Measurements from ENCODE around the gene B4GALNT1. TPM values are rescaled to one million over a fixed set of nuclear protein-coding genes. Genes with fewer than 3 reads are reported as not detected.
"Not testable (repeated sequence)": the region's sequence is repeated elsewhere in the genome, so short reads cannot be mapped to it uniquely, and the experiment has no call there.

The B4GALNT1 gene
- total RNA-seq, 1 donor from 2014 or later = 18.6 TPM

DNA sequence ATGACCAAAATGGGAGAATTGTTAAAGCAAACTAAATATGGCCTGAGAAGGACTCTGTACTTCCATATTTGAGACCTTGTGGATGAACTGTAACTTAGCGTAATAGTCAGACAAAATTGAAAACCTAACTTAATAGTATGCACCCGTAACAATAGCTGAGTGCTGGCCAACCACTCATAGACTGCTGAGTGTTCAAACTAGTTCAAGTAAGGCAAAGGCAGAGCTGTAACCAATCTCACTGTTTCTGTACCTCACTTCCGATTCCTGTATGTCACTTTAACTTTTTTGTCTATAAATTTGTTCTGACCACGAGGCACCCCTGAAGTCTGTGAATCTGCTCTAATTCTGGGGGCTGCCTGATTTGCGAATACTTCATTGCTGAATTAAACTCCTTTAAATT lies 33.9 kb upstream of the B4GALNT1 start:
- DNase-seq (ENCODE audit: low read depth, low spot score) = no peak
- H3K36me3 Mint-ChIP-seq (ENCODE audit: low read depth) = peaks cover 4% of the 10 kb centered on the region
- H3K27me3 Mint-ChIP-seq (ENCODE audit: low read depth) = peaks cover 18% of the 10 kb centered on the region
- H3K27ac Mint-ChIP-seq (ENCODE audit: unreplicated experiment) = no peak overlapping the region
- H3K4me1 Mint-ChIP-seq = no peaks in the 10 kb centered on the region
- TF ChIP-seq, protein P1, sequence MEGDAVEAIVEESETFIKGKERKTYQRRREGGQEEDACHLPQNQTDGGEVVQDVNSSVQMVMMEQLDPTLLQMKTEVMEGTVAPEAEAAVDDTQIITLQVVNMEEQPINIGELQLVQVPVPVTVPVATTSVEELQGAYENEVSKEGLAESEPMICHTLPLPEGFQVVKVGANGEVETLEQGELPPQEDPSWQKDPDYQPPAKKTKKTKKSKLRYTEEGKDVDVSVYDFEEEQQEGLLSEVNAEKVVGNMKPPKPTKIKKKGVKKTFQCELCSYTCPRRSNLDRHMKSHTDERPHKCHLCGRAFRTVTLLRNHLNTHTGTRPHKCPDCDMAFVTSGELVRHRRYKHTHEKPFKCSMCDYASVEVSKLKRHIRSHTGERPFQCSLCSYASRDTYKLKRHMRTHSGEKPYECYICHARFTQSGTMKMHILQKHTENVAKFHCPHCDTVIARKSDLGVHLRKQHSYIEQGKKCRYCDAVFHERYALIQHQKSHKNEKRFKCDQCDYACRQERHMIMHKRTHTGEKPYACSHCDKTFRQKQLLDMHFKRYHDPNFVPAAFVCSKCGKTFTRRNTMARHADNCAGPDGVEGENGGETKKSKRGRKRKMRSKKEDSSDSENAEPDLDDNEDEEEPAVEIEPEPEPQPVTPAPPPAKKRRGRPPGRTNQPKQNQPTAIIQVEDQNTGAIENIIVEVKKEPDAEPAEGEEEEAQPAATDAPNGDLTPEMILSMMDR (conservative IDR thresholded peaks at IDR 0.05) = no peak
- H3K4me3 Mint-ChIP-seq = no peak overlapping the region
- H3K9me3 Mint-ChIP-seq = peaks cover 5% of the 10 kb centered on the region

DNA sequence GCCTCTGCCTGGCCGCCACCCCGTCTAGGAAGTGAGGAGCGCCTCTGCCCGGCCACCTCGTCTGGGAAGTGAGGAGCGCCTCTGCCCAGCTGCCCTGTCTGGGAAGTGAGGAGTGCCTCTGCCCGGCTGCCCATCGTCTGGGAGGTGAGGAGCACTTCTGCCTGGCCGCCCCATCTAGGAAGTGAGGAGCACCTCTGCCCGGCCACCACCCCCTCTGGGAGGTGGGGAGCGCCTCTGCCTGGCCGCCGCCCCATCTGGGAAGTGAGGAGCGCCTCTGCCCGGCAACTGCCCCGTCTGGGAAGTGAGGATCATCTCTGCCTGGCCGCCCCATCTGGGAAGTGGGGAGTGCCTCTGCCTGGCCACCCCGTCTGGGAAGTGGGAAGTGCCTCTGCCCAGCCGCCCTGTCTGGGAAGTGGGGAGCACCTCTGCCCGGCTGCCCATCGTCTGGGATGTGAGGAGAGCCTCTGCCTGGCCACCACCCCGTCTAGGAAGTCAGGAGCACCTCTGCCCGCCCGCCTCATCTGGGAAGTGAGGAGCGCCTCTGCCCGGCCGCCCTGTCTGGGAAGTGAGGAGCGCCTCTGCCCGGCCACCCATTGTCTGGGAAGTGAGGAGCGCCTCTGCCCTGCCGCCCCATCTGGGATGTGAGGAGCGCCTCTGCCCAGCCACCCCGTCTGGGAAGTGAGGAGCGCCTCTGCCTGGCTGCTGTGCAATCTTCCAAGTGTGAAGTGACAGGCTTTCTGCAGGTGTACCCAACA lies 32.2 kb upstream of the B4GALNT1 start:
- H3K27ac Mint-ChIP-seq (ENCODE audit: unreplicated experiment); H3K9me3 Mint-ChIP-seq; DNase-seq (ENCODE audit: low read depth, low spot score); H3K4me3 Mint-ChIP-seq; H3K4me1 Mint-ChIP-seq; H3K27me3 Mint-ChIP-seq (ENCODE audit: low read depth); H3K36me3 Mint-ChIP-seq (ENCODE audit: low read depth): not testable (repeated sequence)

GRCh38 chr12:57661376-57661775 lies 28.4 kb upstream of the B4GALNT1 start:
- Mint-ChIP-seq H3K4me3 (no peak overlapping the region), H3K9me3 (peaks cover 16% of the 10 kb centered on the region), H3K27ac (ENCODE audit: unreplicated experiment) (no peak overlapping the region), H3K36me3 (ENCODE audit: low read depth) (peaks cover 7% of the 10 kb centered on the region), H3K4me1 (no peaks in the 10 kb centered on the region), H3K27me3 (ENCODE audit: low read depth) (peaks cover 24% of the 10 kb centered on the region)
- TF ChIP-seq, protein P1 (conservative IDR thresholded peaks at IDR 0.05) = no peak
- no peak for DNase-seq (ENCODE audit: low read depth, low spot score)

- TF ChIP-seq, protein P1 (conservative IDR thresholded peaks at IDR 0.05) = no peak
- Mint-ChIP-seq H3K27ac (ENCODE audit: unreplicated experiment) (no peak overlapping the region), H3K9me3 (peaks cover 14% of the 10 kb centered on the region), H3K27me3 (ENCODE audit: low read depth) (peaks cover 26% of the 10 kb centered on the region), H3K4me1 (no peaks in the 10 kb centered on the region), H3K4me3 (no peak overlapping the region), H3K36me3 (ENCODE audit: low read depth) (peaks cover 4% of the 10 kb centered on the region)
- DNase-seq (ENCODE audit: low read depth, low spot score) = no peak
These were observed 25.9 kb upstream of the B4GALNT1 start for GRCh38 chr12:57658890-57659289.

- DNase-seq (ENCODE audit: low read depth, low spot score) = no peak
- H3K4me1 Mint-ChIP-seq = no peaks in the 10 kb centered on the region
- peaks cover 11% of the 10 kb centered on the region for H3K9me3 Mint-ChIP-seq
- peaks cover 4% of the 10 kb centered on the region for H3K36me3 Mint-ChIP-seq (ENCODE audit: low read depth)
- no peak overlapping the region for H3K4me3 Mint-ChIP-seq
- no peak overlapping the region for H3K27ac Mint-ChIP-seq (ENCODE audit: unreplicated experiment)
- peaks cover 26% of the 10 kb centered on the region for H3K27me3 Mint-ChIP-seq (ENCODE audit: low read depth)
- TF ChIP-seq, protein P1 (conservative IDR thresholded peaks at IDR 0.05) = no peak
These were observed 24.7 kb upstream of the B4GALNT1 start for GRCh38 chr12:57657744-57658143.

GRCh38 chr12:57656408-57656807 lies 23.4 kb upstream of the B4GALNT1 start:
- not testable (repeated sequence) for H3K36me3 Mint-ChIP-seq (ENCODE audit: low read depth); H3K27ac Mint-ChIP-seq (ENCODE audit: unreplicated experiment); H3K4me1 Mint-ChIP-seq; H3K4me3 Mint-ChIP-seq; DNase-seq (ENCODE audit: low read depth, low spot score); H3K9me3 Mint-ChIP-seq
- H3K27me3 Mint-ChIP-seq (ENCODE audit: low read depth) = peaks cover 26% of the 10 kb centered on the region
